Measurements from ENCODE around the gene GOPC. TPM values are rescaled to one million over a fixed set of nuclear protein-coding genes. Genes with fewer than 3 reads are reported as not detected.

Gene GOPC
- total and polyA plus RNA-seq, 7 donors = 8.7 to 18.2 (median 14.9) TPM

DNA sequence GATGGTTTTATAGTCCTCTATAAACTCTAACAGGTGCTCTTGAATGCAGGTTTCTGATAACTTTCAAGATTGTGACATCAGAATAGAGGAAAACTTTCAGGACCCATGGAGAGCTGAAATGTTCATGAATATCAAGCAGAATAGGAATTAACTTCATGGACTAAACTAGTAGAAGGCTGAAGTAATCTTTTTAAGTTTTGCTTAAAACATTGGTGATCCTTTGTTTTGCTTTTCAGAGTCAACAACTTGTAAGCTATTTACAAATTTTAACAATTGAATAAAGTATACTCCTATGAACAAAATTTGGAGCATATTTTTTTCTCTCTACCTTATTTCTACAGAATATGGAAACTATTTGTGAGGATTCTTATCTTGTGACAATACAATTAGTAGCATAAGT is 25.2 kb upstream of the GOPC start:
- no peaks in the 10 kb centered on the region for H3K36me3 ChIP-seq (ENCODE audit: insufficient read depth in 1 of 2, low read depth in 1 of 2)
- H3K9me3 ChIP-seq = peaks cover 4% of the 10 kb centered on the region
- TF ChIP-seq, protein P1, sequence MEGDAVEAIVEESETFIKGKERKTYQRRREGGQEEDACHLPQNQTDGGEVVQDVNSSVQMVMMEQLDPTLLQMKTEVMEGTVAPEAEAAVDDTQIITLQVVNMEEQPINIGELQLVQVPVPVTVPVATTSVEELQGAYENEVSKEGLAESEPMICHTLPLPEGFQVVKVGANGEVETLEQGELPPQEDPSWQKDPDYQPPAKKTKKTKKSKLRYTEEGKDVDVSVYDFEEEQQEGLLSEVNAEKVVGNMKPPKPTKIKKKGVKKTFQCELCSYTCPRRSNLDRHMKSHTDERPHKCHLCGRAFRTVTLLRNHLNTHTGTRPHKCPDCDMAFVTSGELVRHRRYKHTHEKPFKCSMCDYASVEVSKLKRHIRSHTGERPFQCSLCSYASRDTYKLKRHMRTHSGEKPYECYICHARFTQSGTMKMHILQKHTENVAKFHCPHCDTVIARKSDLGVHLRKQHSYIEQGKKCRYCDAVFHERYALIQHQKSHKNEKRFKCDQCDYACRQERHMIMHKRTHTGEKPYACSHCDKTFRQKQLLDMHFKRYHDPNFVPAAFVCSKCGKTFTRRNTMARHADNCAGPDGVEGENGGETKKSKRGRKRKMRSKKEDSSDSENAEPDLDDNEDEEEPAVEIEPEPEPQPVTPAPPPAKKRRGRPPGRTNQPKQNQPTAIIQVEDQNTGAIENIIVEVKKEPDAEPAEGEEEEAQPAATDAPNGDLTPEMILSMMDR (IDR thresholded peaks at IDR 0.05) = no peak
- ATAC-seq (no peak), DNase-seq (no peak)
- H3K4me3 ChIP-seq = no peak overlapping the region
- intact Hi-C loops (cut with DNase I) = no loop called here
- H3K27me3 ChIP-seq (ENCODE audit: insufficient read depth in 3 of 3, low read length in 2 of 3) = no peaks in the 10 kb centered on the region
- no peaks in the 10 kb centered on the region for H3K4me1 ChIP-seq
- no peak overlapping the region for H3K27ac ChIP-seq

DNA sequence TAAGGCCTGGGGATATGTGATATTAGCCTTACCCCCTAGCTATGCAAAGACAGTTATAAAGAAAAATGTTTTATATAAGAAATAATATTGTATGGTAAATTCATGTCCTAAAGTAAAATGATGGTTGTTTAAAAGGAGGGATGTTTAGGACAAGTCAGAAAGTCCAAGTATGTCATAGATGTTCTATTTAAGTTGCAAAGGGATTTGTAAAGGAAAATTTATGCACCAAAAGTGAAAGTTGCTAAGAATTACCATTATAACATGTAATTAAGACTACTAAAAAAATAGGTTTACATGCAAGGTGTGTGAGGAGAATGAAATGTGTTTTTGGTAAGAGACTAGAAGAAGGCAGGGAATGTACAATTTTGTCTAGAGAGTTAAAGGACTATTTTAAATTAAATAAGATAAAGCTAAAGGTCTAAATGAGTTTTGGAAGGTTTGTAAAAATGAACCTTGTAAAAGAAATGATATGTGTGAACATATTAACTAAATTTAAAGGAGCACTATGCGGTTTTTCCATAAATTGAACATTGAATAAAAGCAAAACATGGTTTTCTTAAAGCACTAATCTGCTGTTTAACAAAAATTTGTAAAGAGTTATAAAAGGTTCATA is 22.7 kb upstream of the GOPC start:
- intact Hi-C loops (cut with DNase I) = no loop called here
- TF ChIP-seq, protein P1 (IDR thresholded peaks at IDR 0.05) = no peak
- WGBS, 3 donors = 85 to 90% (median 86%) methylated on average over 1 of the region's 1 CpG
- Histone ChIP-seq H3K36me3 (ENCODE audit: insufficient read depth in 1 of 2, low read depth in 1 of 2) (no peaks in the 10 kb centered on the region), H3K4me3 (no peak overlapping the region), H3K9me3 (peaks cover 4% of the 10 kb centered on the region), H3K27me3 (ENCODE audit: insufficient read depth in 3 of 3, low read length in 2 of 3) (no peaks in the 10 kb centered on the region), H3K27ac (no peak overlapping the region), H3K4me1 (no peaks in the 10 kb centered on the region)
- DNase-seq = no peak
- no peak for ATAC-seq

DNA sequence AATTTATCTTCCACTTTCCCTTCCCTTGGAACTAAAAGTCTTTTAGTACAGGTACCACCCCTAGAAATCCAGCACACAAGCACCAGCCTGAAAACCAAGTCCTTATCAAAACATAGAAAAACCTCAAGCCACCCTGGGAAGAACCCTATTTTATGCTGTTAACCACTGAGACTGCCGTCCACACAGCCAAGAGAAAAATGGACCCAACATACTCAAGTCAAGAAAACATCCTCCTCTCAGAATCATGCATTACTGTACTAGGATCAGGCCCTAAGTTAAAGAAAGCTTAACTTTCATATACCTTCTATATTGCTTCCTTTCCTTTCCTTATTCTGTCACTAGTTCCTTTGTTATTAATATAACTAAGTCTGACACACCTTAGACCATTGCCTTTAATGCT is 16.9 kb upstream of the GOPC start:
- no peaks in the 10 kb centered on the region for H3K27me3 ChIP-seq (ENCODE audit: insufficient read depth in 3 of 3, low read length in 2 of 3)
- ATAC-seq (no peak), DNase-seq (no peak)
- TF ChIP-seq, protein P1 (IDR thresholded peaks at IDR 0.05) = no peak
- H3K4me1 ChIP-seq = no peaks in the 10 kb centered on the region
- WGBS, 3 donors = 76 to 84% (median 80%) methylated on average over 1 of the region's 1 CpG
- intact Hi-C loops (cut with DNase I) = no loop called here
- no peak overlapping the region for H3K27ac ChIP-seq
- H3K36me3 ChIP-seq (ENCODE audit: insufficient read depth in 1 of 2, low read depth in 1 of 2) = no peaks in the 10 kb centered on the region
- no peaks in the 10 kb centered on the region for H3K9me3 ChIP-seq
- no peak overlapping the region for H3K4me3 ChIP-seq

DNA sequence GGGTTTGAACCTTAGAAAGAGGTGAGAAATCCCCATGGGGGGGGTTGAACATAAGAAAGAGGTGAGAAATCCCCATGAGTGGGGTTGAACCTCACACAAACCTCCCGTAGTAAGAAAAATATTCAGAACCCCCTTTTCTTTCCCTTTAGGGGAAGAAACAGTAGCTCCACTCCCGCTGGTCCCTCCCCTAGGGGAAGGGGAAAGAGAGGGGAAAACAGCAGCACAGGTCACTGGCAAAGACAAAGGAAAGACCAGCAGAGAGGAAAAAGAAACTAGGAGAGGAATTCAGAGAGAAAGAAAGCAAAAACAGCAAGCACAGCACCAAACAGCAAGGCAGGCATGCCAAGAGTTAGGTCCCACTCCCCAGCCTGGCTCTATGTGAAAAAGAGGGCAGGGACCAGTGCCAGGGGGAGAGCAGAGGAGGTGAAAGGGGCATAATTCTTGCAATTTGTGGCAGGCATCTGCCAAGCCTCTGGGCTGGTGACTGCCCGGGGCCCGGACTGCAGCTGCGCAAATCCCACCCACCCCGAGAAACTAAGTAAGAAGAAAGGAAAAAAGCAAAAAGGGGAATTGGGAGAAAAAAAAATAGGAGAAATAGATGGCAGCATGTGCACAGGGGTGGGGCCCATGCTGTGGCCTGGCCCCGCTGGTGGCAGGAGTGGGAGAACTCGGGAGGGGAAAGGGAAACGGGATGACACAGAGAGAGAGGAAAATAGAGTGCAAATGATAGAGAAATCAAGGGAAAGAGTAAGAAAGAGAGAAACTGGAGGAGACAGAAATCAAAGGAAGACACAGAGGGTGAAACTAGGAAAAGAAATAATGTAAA is 15.1 kb upstream of the GOPC start:
- no peak for DNase-seq
- no peak overlapping the region for H3K27ac ChIP-seq
- 78 to 80% (median 79%) methylated on average over 9 of the region's 9 CpGs for whole genome bisulfite sequencing, 3 donors
- H3K9me3 ChIP-seq = no peaks in the 10 kb centered on the region
- H3K27me3 ChIP-seq (ENCODE audit: insufficient read depth in 3 of 3, low read length in 2 of 3) = no peaks in the 10 kb centered on the region
- intact Hi-C loops (cut with DNase I) = no loop called here
- no peaks in the 10 kb centered on the region for H3K4me1 ChIP-seq
- no peak overlapping the region for H3K4me3 ChIP-seq
- no peaks in the 10 kb centered on the region for H3K36me3 ChIP-seq (ENCODE audit: insufficient read depth in 1 of 2, low read depth in 1 of 2)
- TF ChIP-seq, protein P1 (IDR thresholded peaks at IDR 0.05) = no peak
- ATAC-seq = no peak

Measured in psoas muscle (tissue), 8 donors.